ENCODE data around the gene CTXN1. TPM values are rescaled to one million over a fixed set of nuclear protein-coding genes. Genes with fewer than 3 reads are reported as not detected.

The CTXN1 gene
- total RNA-seq, 4 donors from 2014 or later: 1.4 to 3.0 (median 2.0) TPM

GRCh38 chr19:7903244-7904073 lies 22.5 kb downstream of the CTXN1 start, which contains the start of gene MAP2K7:
Gene MAP2K7 (plus strand): TSS chr19:7903877. CDS start chr19:7903945, 68 bp downstream.
- peak within 1 kb of the TSS; percentile 76 to 91 (median 89) for H3K4me3 ChIP-seq (replicated peaks in 1 of 3)
- no peaks in the 10 kb centered on the region for H3K9me3 ChIP-seq
- intact Hi-C loops (cut with DNase I): loop anchor here (2.0 kb wide), 1 partner anchor 15 kb away; no protein-coding TSS in a partner anchor
- 0% methylated on average over 21 to 33 of the region's 89 CpGs for WGBS, 2 donors
- no peaks in the 10 kb centered on the region for H3K27me3 ChIP-seq
- H3K27ac ChIP-seq: peak within 1 kb of the TSS; percentile 70 to 86 (median 71)
- TF ChIP-seq POLR2A (IDR thresholded peaks at IDR 0.05): peak; percentile 42 to 84
- TF ChIP-seq CTCF (IDR thresholded peaks at IDR 0.05): peak in 4 of 6 experiments; percentile 3 to 71 (median 44)
- DNase-seq: peak; percentile 100
- H3K36me3 ChIP-seq: peaks cover 0 to 11% of the 10 kb centered on the region in 2 donors
- peaks cover 23 to 25% of the 10 kb centered on the region in 2 donors for H3K4me1 ChIP-seq

DNA sequence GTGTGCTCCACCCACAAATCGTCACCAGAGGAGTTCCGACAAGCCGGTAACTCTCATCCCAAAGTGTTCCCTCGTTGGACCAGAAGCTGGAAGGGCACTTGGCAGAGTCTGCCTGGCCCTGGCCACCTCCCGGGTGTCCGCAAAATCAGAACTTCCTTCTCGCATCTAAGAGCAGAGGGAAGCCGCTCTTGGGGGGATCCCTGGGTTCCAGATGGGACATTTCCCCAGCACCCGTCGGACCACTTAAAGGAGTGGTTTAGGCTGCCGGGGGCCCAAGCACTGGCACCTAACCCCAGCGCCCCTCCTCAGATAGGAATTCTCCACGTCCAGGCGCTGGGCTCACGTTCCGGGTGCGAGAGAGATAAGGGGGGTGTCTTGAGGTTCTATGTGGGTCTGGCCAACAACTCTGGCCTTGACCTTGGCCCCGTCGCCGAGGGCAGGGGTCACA lies 23.1 kb downstream of the CTXN1 start:
- DNase-seq: no peak
- peaks cover 0 to 11% of the 10 kb centered on the region in 2 donors for H3K36me3 ChIP-seq
- intact Hi-C loops (cut with DNase I): no loop called here
- H3K27me3 ChIP-seq: no peaks in the 10 kb centered on the region
- WGBS, 2 donors: 12 to 23% methylated on average over 5 to 19 of the region's 20 CpGs
- no peak for TF ChIP-seq CTCF (IDR thresholded peaks at IDR 0.05)
- no peak for TF ChIP-seq POLR2A (IDR thresholded peaks at IDR 0.05)
- H3K4me1 ChIP-seq: peaks cover 23 to 25% of the 10 kb centered on the region in 2 donors
- H3K4me3 ChIP-seq (replicated peaks in 1 of 3): peak overlapping the region in 2 of 3 donors; percentile 18 to 54
- H3K27ac ChIP-seq: peak overlapping the region; percentile 26 to 84 (median 71)
- no peaks in the 10 kb centered on the region for H3K9me3 ChIP-seq

GRCh38 chr19:7901337-7901736 lies 24.6 kb downstream of the CTXN1 start:
- no peak overlapping the region for H3K27ac ChIP-seq
- H3K27me3 ChIP-seq: no peaks in the 10 kb centered on the region
- H3K4me3 ChIP-seq (replicated peaks in 1 of 3): no peak overlapping the region
- DNase-seq: no peak
- peaks cover 0 to 8% of the 10 kb centered on the region in 2 donors for H3K36me3 ChIP-seq
- 91 to 93% methylated on average over 7 of the region's 7 CpGs for WGBS, 2 donors
- no peaks in the 10 kb centered on the region for H3K9me3 ChIP-seq
- H3K4me1 ChIP-seq: peaks cover 23 to 25% of the 10 kb centered on the region in 2 donors
- intact Hi-C loops (cut with DNase I): no loop called here
- TF ChIP-seq POLR2A (IDR thresholded peaks at IDR 0.05) (no peak), CTCF (IDR thresholded peaks at IDR 0.05) (no peak)

- H3K9me3 ChIP-seq: no peaks in the 10 kb centered on the region
- 81 to 82% methylated on average over 2 to 3 of the region's 3 CpGs for WGBS, 2 donors
- no peak for DNase-seq
- no peak for TF ChIP-seq CTCF (IDR thresholded peaks at IDR 0.05)
- TF ChIP-seq POLR2A (IDR thresholded peaks at IDR 0.05): no peak
- H3K36me3 ChIP-seq: peaks cover 0 to 4% of the 10 kb centered on the region in 2 donors
- H3K4me1 ChIP-seq: peaks cover 22 to 25% of the 10 kb centered on the region in 2 donors
- H3K4me3 ChIP-seq (replicated peaks in 1 of 3): no peak overlapping the region
- no peaks in the 10 kb centered on the region for H3K27me3 ChIP-seq
- intact Hi-C loops (cut with DNase I): no loop called here
- no peak overlapping the region for H3K27ac ChIP-seq
These were observed 25.0 kb downstream of the CTXN1 start for GRCh38 chr19:7900931-7901330.

- no peak overlapping the region for H3K27ac ChIP-seq
- H3K4me3 ChIP-seq (replicated peaks in 1 of 3): no peak overlapping the region
- intact Hi-C loops (cut with DNase I): no loop called here
These were observed 25.5 kb downstream of the CTXN1 start for GRCh38 chr19:7900401-7900870.

More at GRCh38 chr19:7900401-7900870, 25.5 kb downstream of the CTXN1 start:
- Histone ChIP-seq H3K27me3 (no peaks in the 10 kb centered on the region), H3K36me3 (no peaks in the 10 kb centered on the region), H3K4me1 (peaks cover 17 to 20% of the 10 kb centered on the region in 2 donors), H3K9me3 (no peaks in the 10 kb centered on the region)
- no peak for DNase-seq
- no peak for TF ChIP-seq POLR2A (IDR thresholded peaks at IDR 0.05)
- no peak for TF ChIP-seq CTCF (IDR thresholded peaks at IDR 0.05)
- WGBS, 2 donors: 77 to 88% methylated on average over 8 to 13 of the region's 21 CpGs

Data from thyroid gland (tissue), 4 donors.